Measurements from ENCODE around the gene LAGE3.

Gene LAGE3

DNA sequence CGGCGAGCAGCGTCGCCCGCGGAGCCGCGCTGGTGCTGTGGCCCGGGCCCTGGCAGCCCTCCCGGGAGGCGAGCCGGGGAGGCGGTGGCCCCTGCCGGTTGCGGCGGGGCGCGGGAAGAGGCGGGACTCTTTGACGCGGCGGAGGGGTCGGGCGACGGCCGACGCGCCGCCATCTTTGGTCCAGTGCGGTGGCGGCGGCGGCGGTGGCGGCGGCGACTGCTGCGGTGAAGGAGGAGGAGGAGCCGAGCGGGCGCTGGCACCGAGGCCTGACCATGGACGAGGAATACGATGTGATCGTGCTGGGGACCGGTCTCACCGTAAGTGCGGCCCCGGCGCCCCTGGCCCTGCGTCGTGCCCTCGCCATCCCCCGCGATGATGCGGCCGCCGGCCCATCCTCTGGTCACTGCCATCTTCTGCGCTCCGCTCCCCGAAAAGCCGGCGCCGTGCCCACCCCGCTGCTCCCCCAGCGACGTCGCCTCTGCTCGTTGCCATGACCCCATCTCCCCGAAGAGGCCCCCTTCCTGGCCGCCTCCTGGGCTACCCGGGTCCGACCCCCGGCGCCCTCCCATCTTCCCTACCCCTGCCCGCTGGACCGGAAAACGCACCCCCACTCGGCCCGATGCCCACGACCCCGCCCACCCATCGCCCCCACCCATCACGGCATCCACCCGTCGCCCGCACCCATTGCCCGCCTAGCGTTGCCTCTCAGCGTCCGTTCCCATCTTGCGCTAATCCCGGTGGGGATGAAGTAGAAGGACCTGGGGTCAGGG lies 41.9 kb downstream of the LAGE3 start, which contains the start of gene GDI1:
GDI1 (plus strand) TSS at position 172 of the 770 bp plus-strand sequence; CDS start at position 273, 101 bp downstream.
- Mint-ChIP-seq H3K4me1 (ENCODE audit: low read depth in 2 of 2) (peaks cover 4 to 17% of the 10 kb centered on the region in 2 donors), H3K27me3 (no peaks in the 10 kb centered on the region), H3K36me3 (ENCODE audit: insufficient read depth) (peaks cover 47% of the 10 kb centered on the region), H3K9me3 (no peaks in the 10 kb centered on the region), H3K4me3 (peak within 1 kb of the TSS; percentile 81 to 89), H3K27ac (peak within 1 kb of the TSS; percentile 87 to 88)
- peak; percentile 61 for ATAC-seq (replicated peaks)
- DNase-seq: peak; percentile 45 to 53 (median 52)

GRCh38 chrX:154436374-154436982 lies 42.6 kb downstream of the LAGE3 start:
- Mint-ChIP-seq H3K27ac (peak overlapping the region; percentile 86 to 88), H3K9me3 (no peaks in the 10 kb centered on the region), H3K4me3 (peak overlapping the region; percentile 78 to 89), H3K4me1 (ENCODE audit: low read depth in 2 of 2) (peaks cover 4 to 13% of the 10 kb centered on the region in 2 donors), H3K36me3 (ENCODE audit: insufficient read depth) (peaks cover 41% of the 10 kb centered on the region), H3K27me3 (no peaks in the 10 kb centered on the region)
- DNase-seq: peak; percentile 32 to 52 (median 34)
- peak; percentile 72 for ATAC-seq (replicated peaks)

GRCh38 chrX:154435171-154435733 lies 43.8 kb downstream of the LAGE3 start:
- Mint-ChIP-seq H3K27me3 (no peaks in the 10 kb centered on the region), H3K36me3 (ENCODE audit: insufficient read depth) (peaks cover 32% of the 10 kb centered on the region), H3K4me3 (no peak overlapping the region), H3K9me3 (no peaks in the 10 kb centered on the region), H3K27ac (peak overlapping the region in 1 of 2 donors; percentile 17), H3K4me1 (ENCODE audit: low read depth in 2 of 2) (peaks cover 10 to 20% of the 10 kb centered on the region in 2 donors)
- DNase-seq (no peak), ATAC-seq (replicated peaks) (no peak)

GRCh38 chrX:154434394-154435168 lies 44.5 kb downstream of the LAGE3 start:
- Mint-ChIP-seq H3K4me1 (ENCODE audit: low read depth in 2 of 2) (peaks cover 14 to 18% of the 10 kb centered on the region in 2 donors), H3K36me3 (ENCODE audit: insufficient read depth) (peaks cover 33% of the 10 kb centered on the region), H3K4me3 (no peak overlapping the region)

DNA sequence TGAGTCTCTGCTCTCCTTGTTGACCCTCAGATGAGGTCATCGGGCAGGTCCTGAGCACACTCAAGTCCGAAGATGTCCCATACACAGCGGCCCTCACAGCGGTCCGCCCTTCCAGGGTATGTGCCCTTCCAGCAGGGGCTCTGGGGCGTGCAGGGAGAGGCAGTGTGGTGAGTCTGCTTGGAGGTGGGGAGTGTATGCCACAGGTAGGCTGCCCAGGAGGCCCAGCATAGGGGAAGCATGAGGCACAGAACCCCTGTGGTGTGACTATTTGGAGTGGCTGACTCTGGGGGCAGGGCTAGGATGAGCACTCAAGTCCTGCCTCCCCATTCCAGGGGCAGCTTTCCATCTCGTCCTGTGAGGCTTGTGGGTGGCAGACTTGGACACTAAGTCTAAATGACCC lies 45.5 kb downstream of the LAGE3 start:
- Mint-ChIP-seq H3K27me3 (no peaks in the 10 kb centered on the region), H3K4me1 (ENCODE audit: low read depth in 2 of 2) (peaks cover 19 to 20% of the 10 kb centered on the region in 2 donors), H3K9me3 (no peaks in the 10 kb centered on the region), H3K27ac (no peak overlapping the region), H3K36me3 (ENCODE audit: insufficient read depth) (peaks cover 35% of the 10 kb centered on the region), H3K4me3 (no peak overlapping the region)
- ATAC-seq (replicated peaks) (no peak), DNase-seq (no peak)

More at GRCh38 chrX:154434394-154435168, 44.5 kb downstream of the LAGE3 start:
- no peaks in the 10 kb centered on the region for H3K9me3 Mint-ChIP-seq
- peak overlapping the region in 1 of 2 donors; percentile 17 for H3K27ac Mint-ChIP-seq
- ATAC-seq (replicated peaks) (no peak), DNase-seq (no peak)
- H3K27me3 Mint-ChIP-seq: no peaks in the 10 kb centered on the region

DNA sequence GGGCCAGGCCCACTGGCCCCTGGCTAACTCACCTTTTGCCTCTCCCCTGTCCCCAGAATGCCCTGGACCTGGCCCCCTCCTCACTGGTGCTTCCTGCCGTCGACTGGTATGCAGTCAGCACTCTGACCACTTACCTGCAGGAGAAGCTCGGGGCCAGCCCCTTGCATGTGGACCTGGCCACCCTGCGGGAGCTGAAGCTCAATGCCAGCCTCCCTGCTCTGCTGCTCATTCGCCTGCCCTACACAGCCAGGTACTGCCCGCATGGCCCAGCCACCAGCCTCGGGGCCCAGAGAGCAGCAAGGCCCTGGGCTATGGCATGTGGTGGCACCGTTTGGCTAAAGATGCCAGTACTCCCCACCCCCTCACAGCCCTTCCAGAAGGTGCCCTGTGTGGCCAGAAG lies 46.9 kb downstream of the LAGE3 start:
- no peaks in the 10 kb centered on the region for H3K27me3 Mint-ChIP-seq
- peak overlapping the region in 1 of 2 donors; percentile 72 for H3K27ac Mint-ChIP-seq
- peaks cover 29% of the 10 kb centered on the region for H3K36me3 Mint-ChIP-seq (ENCODE audit: insufficient read depth)
- ATAC-seq (replicated peaks) (no peak), DNase-seq (no peak)
- peaks cover 19 to 23% of the 10 kb centered on the region in 2 donors for H3K4me1 Mint-ChIP-seq (ENCODE audit: low read depth in 2 of 2)
- no peak overlapping the region for H3K4me3 Mint-ChIP-seq
- no peaks in the 10 kb centered on the region for H3K9me3 Mint-ChIP-seq

- peak overlapping the region in 1 of 2 donors; percentile 60 for H3K27ac Mint-ChIP-seq
- no peaks in the 10 kb centered on the region for H3K27me3 Mint-ChIP-seq
- H3K36me3 Mint-ChIP-seq (ENCODE audit: insufficient read depth): peaks cover 26% of the 10 kb centered on the region
- H3K9me3 Mint-ChIP-seq: no peaks in the 10 kb centered on the region
- no peak overlapping the region for H3K4me3 Mint-ChIP-seq
- DNase-seq (no peak), ATAC-seq (replicated peaks) (no peak)
- peaks cover 18 to 21% of the 10 kb centered on the region in 2 donors for H3K4me1 Mint-ChIP-seq (ENCODE audit: low read depth in 2 of 2)
Measured at GRCh38 chrX:154431341-154431740, 47.7 kb downstream of the LAGE3 start.

DNA sequence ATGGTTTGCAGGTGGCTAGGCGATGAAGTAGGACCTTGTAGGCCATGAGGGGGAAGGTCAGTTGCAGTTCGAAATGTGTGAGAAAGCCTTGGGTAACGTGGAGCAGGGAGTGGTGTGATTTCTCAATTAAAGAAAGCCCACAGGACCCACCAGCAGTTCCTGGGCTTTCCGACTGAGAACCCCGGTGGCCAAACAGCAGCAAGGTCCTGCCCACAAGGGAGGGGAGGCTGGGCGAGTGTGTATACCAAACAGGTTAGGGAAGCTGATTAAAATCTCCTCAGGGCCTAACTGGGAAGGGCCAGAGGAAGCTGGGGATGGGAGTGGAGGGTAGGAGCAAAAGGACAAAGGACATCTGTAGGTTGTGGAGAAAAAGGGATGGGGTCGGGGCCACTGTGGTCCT lies 48.2 kb downstream of the LAGE3 start:
- ATAC-seq (replicated peaks): no peak
- no peaks in the 10 kb centered on the region for H3K9me3 Mint-ChIP-seq
- no peak overlapping the region for H3K4me3 Mint-ChIP-seq
- no peak for DNase-seq
- peaks cover 23% of the 10 kb centered on the region for H3K36me3 Mint-ChIP-seq (ENCODE audit: insufficient read depth)
- no peaks in the 10 kb centered on the region for H3K27me3 Mint-ChIP-seq
- H3K4me1 Mint-ChIP-seq (ENCODE audit: low read depth in 2 of 2): peaks cover 15 to 19% of the 10 kb centered on the region in 2 donors
- H3K27ac Mint-ChIP-seq: peak overlapping the region; percentile 64 to 65

DNA sequence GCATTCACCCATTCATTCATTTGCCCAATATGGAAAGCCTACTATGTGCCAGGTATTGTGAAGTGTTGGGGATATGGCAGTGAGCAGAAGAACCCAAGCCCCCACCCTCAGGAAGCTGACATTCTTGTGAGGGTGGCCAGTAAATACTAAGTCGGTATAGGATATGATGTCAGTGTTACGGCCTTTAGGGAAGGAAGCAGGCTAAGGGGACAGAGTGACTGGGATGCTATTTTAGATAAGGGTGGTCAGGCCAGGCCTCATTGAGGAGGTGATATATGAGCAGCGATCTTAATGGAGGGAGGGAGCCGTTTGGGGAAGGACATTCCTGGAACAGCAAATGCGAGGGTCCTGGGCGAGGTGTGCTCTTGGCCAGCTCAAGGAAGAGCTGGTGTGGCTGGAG lies 48.6 kb downstream of the LAGE3 start:
- H3K27ac Mint-ChIP-seq: peak overlapping the region; percentile 64 to 65

DNA sequence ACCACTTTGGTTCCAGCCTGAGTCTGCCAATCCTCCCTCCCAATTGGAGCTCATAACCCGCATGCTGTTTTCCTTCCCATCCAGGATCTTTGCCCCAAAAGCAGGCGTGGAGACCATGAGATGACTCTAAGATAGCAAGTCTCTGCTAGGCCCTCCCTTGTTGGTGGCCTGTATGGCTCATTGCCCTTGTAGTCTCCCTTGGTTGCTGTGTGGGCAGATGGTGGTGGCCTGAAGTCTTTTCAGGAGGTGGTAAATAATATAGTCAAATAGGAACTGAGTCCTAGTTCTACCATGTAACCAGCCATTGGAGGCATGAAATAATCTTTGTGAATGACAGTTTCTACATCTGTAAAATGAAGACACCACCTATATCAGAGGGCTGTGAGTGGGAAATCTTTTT lies 49.4 kb downstream of the LAGE3 start:
- Mint-ChIP-seq H3K27me3 (no peaks in the 10 kb centered on the region), H3K9me3 (no peaks in the 10 kb centered on the region), H3K36me3 (ENCODE audit: insufficient read depth) (peaks cover 18% of the 10 kb centered on the region), H3K4me1 (ENCODE audit: low read depth in 2 of 2) (peaks cover 15 to 19% of the 10 kb centered on the region in 2 donors), H3K4me3 (peak overlapping the region; percentile 78 to 79), H3K27ac (no peak overlapping the region)
- DNase-seq (no peak), ATAC-seq (replicated peaks) (no peak)

More for the DNA sequence above, 48.6 kb downstream of the LAGE3 start:
- no peak for ATAC-seq (replicated peaks)
- peak overlapping the region in 1 of 2 donors; percentile 40 for H3K4me3 Mint-ChIP-seq
- H3K27me3 Mint-ChIP-seq: no peaks in the 10 kb centered on the region
- peaks cover 23% of the 10 kb centered on the region for H3K36me3 Mint-ChIP-seq (ENCODE audit: insufficient read depth)
- peaks cover 15 to 19% of the 10 kb centered on the region in 2 donors for H3K4me1 Mint-ChIP-seq (ENCODE audit: low read depth in 2 of 2)
- no peak for DNase-seq
- H3K9me3 Mint-ChIP-seq: no peaks in the 10 kb centered on the region

DNA sequence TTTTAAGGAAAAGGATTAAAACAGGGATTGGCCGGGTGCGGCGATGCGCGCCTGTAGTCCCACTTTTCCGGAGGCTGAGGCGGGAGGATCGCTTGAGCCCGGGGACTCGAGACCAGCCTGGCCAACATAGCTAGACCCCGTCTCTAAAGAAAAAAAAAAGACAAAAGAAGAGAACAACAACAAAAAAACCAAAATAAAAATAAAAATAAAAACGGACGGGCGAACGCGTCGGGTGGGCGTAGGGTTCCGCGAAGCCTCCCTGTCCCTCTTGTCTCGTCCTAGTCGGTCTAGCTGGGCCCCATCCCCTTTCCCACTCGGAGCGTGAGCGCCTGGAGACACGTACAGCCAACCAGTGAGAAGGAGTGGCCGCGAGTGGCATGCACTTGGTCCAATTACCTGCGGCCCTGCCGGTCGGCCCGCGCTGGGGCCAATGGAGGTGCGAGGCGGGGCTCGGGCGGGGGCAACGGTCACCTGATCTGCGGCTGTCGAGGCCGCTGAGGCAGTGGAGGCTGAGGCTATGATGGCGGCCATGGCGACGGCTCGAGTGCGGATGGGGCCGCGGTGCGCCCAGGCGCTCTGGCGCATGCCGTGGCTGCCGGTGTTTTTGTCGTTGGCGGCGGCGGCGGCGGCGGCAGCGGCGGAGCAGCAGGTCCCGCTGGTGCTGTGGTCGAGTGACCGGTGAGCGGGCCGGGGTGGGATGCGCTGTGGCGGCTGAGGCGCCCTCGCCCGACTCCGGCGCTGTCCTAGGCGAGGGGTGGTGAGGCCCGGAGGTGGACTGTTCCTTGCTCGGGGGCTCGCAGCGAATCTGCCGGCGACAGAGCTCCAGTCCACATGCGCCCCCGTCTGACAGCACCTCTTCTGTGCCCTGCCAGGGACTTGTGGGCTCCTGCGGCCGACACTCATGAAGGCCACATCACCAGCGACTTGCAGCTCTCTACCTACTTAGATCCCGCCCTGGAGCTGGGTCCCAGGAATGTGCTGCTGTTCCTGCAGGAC lies 50.6 kb downstream of the LAGE3 start, which contains the start of gene ATP6AP1:
ATP6AP1 (plus strand) TSS at position 502 of the 996 bp plus-strand sequence; CDS start at position 518, 16 bp downstream.
- ATAC-seq (replicated peaks): peak; percentile 97
- Mint-ChIP-seq H3K27me3 (no peaks in the 10 kb centered on the region), H3K4me1 (ENCODE audit: low read depth in 2 of 2) (peaks cover 15 to 19% of the 10 kb centered on the region in 2 donors), H3K36me3 (ENCODE audit: insufficient read depth) (peaks cover 17% of the 10 kb centered on the region), H3K27ac (peak within 1 kb of the TSS; percentile 67 to 86), H3K9me3 (no peaks in the 10 kb centered on the region), H3K4me3 (peak within 1 kb of the TSS; percentile 78 to 79)
- peak; percentile 78 to 81 (median 79) for DNase-seq

Measured in effector memory CD8-positive, alpha-beta T cell (primary cell).